ENCODE data around the gene SYNPR.
"Not testable (repeated sequence)": the region's sequence is repeated elsewhere in the genome, so short reads cannot be mapped to it uniquely, and the experiment has no call there.

SYNPR gene

GRCh38 chr3:63278171-63279004 lies at the start of gene SYNPR:
Gene SYNPR (plus strand): TSS chr3:63278308.
- DNase-seq (ENCODE audit: low read depth in 2 of 2) = no peak

- DNase-seq (ENCODE audit: low read depth in 2 of 2) = no peak
These were observed 49.4 kb upstream of the SYNPR start for GRCh38 chr3:63228677-63229076.

- DNase-seq (ENCODE audit: low read depth in 2 of 2) = no peak
These were observed 48.0 kb upstream of the SYNPR start for GRCh38 chr3:63230146-63230545.

- DNase-seq (ENCODE audit: low read depth in 2 of 2) = no peak
These were observed 46.5 kb upstream of the SYNPR start for GRCh38 chr3:63231643-63232042.

GRCh38 chr3:63232764-63233396 lies 45.2 kb upstream of the SYNPR start:
- DNase-seq (ENCODE audit: low read depth in 2 of 2) = no peak

GRCh38 chr3:63240381-63240902 lies 37.7 kb upstream of the SYNPR start:
- no peak for DNase-seq (ENCODE audit: low read depth in 2 of 2)

- no peak for DNase-seq (ENCODE audit: low read depth in 2 of 2)
These were observed 36.0 kb upstream of the SYNPR start for GRCh38 chr3:63242124-63242523.

GRCh38 chr3:63244486-63244885 lies 33.6 kb upstream of the SYNPR start:
- no peak for DNase-seq (ENCODE audit: low read depth in 2 of 2)

GRCh38 chr3:63245726-63246241 lies 32.3 kb upstream of the SYNPR start:
- DNase-seq (ENCODE audit: low read depth in 2 of 2) = no peak

GRCh38 chr3:63248015-63248414 lies 30.1 kb upstream of the SYNPR start:
- no peak for DNase-seq (ENCODE audit: low read depth in 2 of 2)

GRCh38 chr3:63251499-63251898 lies 26.6 kb upstream of the SYNPR start:
- DNase-seq (ENCODE audit: low read depth in 2 of 2) = no peak

GRCh38 chr3:63255819-63256218 lies 22.3 kb upstream of the SYNPR start:
- not testable (repeated sequence) for DNase-seq (ENCODE audit: low read depth in 2 of 2)

GRCh38 chr3:63264716-63265115 lies 13.4 kb upstream of the SYNPR start:
- DNase-seq (ENCODE audit: low read depth in 2 of 2) = no peak

GRCh38 chr3:63274359-63274758 lies 3.7 kb upstream of the SYNPR start:
- DNase-seq (ENCODE audit: low read depth in 2 of 2) = no peak

- no peak for DNase-seq (ENCODE audit: low read depth in 2 of 2)
These were observed 1.1 kb downstream of the SYNPR start for GRCh38 chr3:63279005-63279841.

GRCh38 chr3:63287610-63288009 lies 9.5 kb downstream of the SYNPR start:
- no peak for DNase-seq (ENCODE audit: low read depth in 2 of 2)

GRCh38 chr3:63290686-63291085 lies 12.6 kb downstream of the SYNPR start:
- no peak for DNase-seq (ENCODE audit: low read depth in 2 of 2)

- DNase-seq (ENCODE audit: low read depth in 2 of 2) = no peak
These were observed 16.2 kb downstream of the SYNPR start for GRCh38 chr3:63294332-63294731.

GRCh38 chr3:63295356-63295755 lies 17.2 kb downstream of the SYNPR start:
- DNase-seq (ENCODE audit: low read depth in 2 of 2) = no peak

GRCh38 chr3:63295806-63296205 lies 17.7 kb downstream of the SYNPR start:
- DNase-seq (ENCODE audit: low read depth in 2 of 2) = no peak

- DNase-seq (ENCODE audit: low read depth in 2 of 2) = no peak
These were observed 18.1 kb downstream of the SYNPR start for GRCh38 chr3:63296249-63296648.

- DNase-seq (ENCODE audit: low read depth in 2 of 2) = no peak
These were observed 25.1 kb downstream of the SYNPR start for GRCh38 chr3:63303238-63303637.
